ENCODE data around the gene TMCC1. TPM values are rescaled to one million over a fixed set of nuclear protein-coding genes. Genes with fewer than 3 reads are reported as not detected.
"Not testable (repeated sequence)": the region's sequence is repeated elsewhere in the genome, so short reads cannot be mapped to it uniquely, and the experiment has no call there.

Gene TMCC1
- polyA plus RNA-seq, 1 donor = 16.8 TPM

- H3K27ac ChIP-seq (ENCODE audit: low read length) = no peak overlapping the region
- H3K4me1 ChIP-seq (ENCODE audit: control insufficient read depth, insufficient read depth, low read length) = no peaks in the 10 kb centered on the region
- H3K36me3 ChIP-seq (ENCODE audit: control insufficient read depth, insufficient read depth, low read length) = no peaks in the 10 kb centered on the region
- DNase-seq = no peak
- WGBS (ENCODE audit: insufficient coverage, low lambda C conversion rate) = 86% methylated on average over 1 of the region's 2 CpGs
- no peaks in the 10 kb centered on the region for H3K27me3 ChIP-seq (ENCODE audit: control insufficient read depth, insufficient read depth, low read length)
- no peak overlapping the region for H3K4me3 ChIP-seq (ENCODE audit: low read length)
- H3K9me3 ChIP-seq (ENCODE audit: control insufficient read depth, low read depth, low read length) = no peaks in the 10 kb centered on the region
These were observed 189.6 kb downstream of the TMCC1 start for GRCh38 chr3:129703913-129704312.

DNA sequence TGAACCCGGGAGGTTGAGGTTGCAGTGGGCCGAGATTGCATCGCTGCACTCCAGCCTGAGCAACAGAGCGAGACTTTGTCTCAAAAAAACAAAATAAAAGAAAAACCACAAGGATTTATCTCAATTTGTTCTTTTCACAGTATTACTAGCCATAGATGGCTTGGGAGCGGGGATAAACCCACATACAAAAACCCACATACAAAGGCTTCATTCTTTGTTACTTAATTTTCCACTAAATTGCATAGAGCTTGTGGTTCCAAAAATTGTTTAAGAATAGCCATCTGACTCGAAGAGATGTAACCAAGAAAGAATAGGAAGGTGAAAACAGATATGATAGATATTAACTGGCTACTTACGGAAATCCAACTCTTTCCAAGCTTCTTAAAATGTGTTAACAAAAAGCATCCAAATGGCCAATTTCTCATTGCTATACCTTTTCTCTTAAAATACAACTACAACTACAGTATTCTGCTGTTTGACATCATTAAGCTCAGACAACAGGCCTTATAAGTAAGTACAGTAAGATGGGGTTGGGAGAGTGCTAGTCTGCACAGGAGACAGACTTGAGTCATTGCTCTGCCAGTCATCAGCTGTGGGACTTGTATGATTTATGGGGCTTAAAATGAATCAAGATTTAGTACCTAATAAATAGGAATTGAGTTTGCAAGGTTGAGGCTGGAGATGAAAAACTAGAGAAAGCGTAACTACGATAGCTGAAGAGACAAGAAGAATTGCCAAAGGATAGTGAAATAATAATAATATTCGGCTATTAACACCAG is 190.4 kb downstream of the TMCC1 start:
- no peaks in the 10 kb centered on the region for H3K36me3 ChIP-seq (ENCODE audit: control insufficient read depth, insufficient read depth, low read length)
- no peaks in the 10 kb centered on the region for H3K9me3 ChIP-seq (ENCODE audit: control insufficient read depth, low read depth, low read length)
- no peak overlapping the region for H3K27ac ChIP-seq (ENCODE audit: low read length)
- 99% methylated on average over 9 of the region's 10 CpGs for WGBS (ENCODE audit: insufficient coverage, low lambda C conversion rate)
- H3K4me1 ChIP-seq (ENCODE audit: control insufficient read depth, insufficient read depth, low read length) = no peaks in the 10 kb centered on the region
- H3K27me3 ChIP-seq (ENCODE audit: control insufficient read depth, insufficient read depth, low read length) = no peaks in the 10 kb centered on the region
- no peak overlapping the region for H3K4me3 ChIP-seq (ENCODE audit: low read length)
- DNase-seq = no peak

- Histone ChIP-seq H3K27ac (ENCODE audit: low read length) (no peak overlapping the region), H3K4me1 (ENCODE audit: control insufficient read depth, insufficient read depth, low read length) (peaks cover 7% of the 10 kb centered on the region), H3K27me3 (ENCODE audit: control insufficient read depth, insufficient read depth, low read length) (no peaks in the 10 kb centered on the region), H3K4me3 (ENCODE audit: low read length) (no peak overlapping the region), H3K9me3 (ENCODE audit: control insufficient read depth, low read depth, low read length) (peaks cover 7% of the 10 kb centered on the region), H3K36me3 (ENCODE audit: control insufficient read depth, insufficient read depth, low read length) (no peaks in the 10 kb centered on the region)
- WGBS (ENCODE audit: insufficient coverage, low lambda C conversion rate) = 89% methylated on average over 3 of the region's 4 CpGs
- no peak for DNase-seq
These were observed 192.3 kb downstream of the TMCC1 start for GRCh38 chr3:129701161-129701560.

GRCh38 chr3:129699612-129700011 is 193.9 kb downstream of the TMCC1 start:
- Histone ChIP-seq H3K27me3 (ENCODE audit: control insufficient read depth, insufficient read depth, low read length) (no peaks in the 10 kb centered on the region), H3K4me1 (ENCODE audit: control insufficient read depth, insufficient read depth, low read length) (peaks cover 7% of the 10 kb centered on the region), H3K9me3 (ENCODE audit: control insufficient read depth, low read depth, low read length) (peaks cover 7% of the 10 kb centered on the region), H3K27ac (ENCODE audit: low read length) (no peak overlapping the region), H3K36me3 (ENCODE audit: control insufficient read depth, insufficient read depth, low read length) (no peaks in the 10 kb centered on the region), H3K4me3 (ENCODE audit: low read length) (no peak overlapping the region)
- no peak for DNase-seq
- no CpG with 5 or more reads among the region's 1 CpG for WGBS (ENCODE audit: insufficient coverage, low lambda C conversion rate)

DNA sequence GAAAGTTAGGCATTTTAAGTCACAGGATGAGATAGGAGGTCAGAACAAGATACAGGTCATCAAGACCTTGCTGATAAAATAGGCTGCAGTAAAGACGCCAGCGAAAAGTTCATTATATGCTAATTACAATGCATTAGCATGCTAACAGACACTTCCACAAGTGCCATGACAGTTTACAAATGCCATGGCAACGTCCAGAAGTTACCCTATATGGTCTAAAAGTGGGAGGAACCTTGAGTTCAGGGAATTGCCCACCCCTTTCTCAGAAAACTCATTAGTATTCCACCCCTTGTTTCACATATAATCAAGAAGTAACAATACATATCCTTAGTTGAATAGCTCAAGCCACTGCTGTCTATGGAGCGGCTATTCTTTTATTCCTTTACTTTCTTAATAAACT is 194.3 kb downstream of the TMCC1 start:
- Histone ChIP-seq H3K27ac (ENCODE audit: low read length) (no peak overlapping the region), H3K27me3 (ENCODE audit: control insufficient read depth, insufficient read depth, low read length) (no peaks in the 10 kb centered on the region), H3K36me3 (ENCODE audit: control insufficient read depth, insufficient read depth, low read length) (no peaks in the 10 kb centered on the region), H3K4me3 (ENCODE audit: low read length) (no peak overlapping the region), H3K4me1 (ENCODE audit: control insufficient read depth, insufficient read depth, low read length) (peaks cover 7% of the 10 kb centered on the region), H3K9me3 (ENCODE audit: control insufficient read depth, low read depth, low read length) (peaks cover 7% of the 10 kb centered on the region)
- WGBS (ENCODE audit: insufficient coverage, low lambda C conversion rate) = no CpG with 5 or more reads among the region's 4 CpGs
- DNase-seq = peak in 1 of 2 donors; percentile 12

- DNase-seq = peak; percentile 50 to 71
- peaks cover 7% of the 10 kb centered on the region for H3K4me1 ChIP-seq (ENCODE audit: control insufficient read depth, insufficient read depth, low read length)
- no peaks in the 10 kb centered on the region for H3K27me3 ChIP-seq (ENCODE audit: control insufficient read depth, insufficient read depth, low read length)
- no peaks in the 10 kb centered on the region for H3K36me3 ChIP-seq (ENCODE audit: control insufficient read depth, insufficient read depth, low read length)
- WGBS (ENCODE audit: insufficient coverage, low lambda C conversion rate) = no CpG with 5 or more reads among the region's 6 CpGs
- H3K4me3 ChIP-seq (ENCODE audit: low read length) = no peak overlapping the region
- peak overlapping the region; percentile 63 for H3K27ac ChIP-seq (ENCODE audit: low read length)
- H3K9me3 ChIP-seq (ENCODE audit: control insufficient read depth, low read depth, low read length) = peaks cover 7% of the 10 kb centered on the region
These were observed 196.1 kb downstream of the TMCC1 start for GRCh38 chr3:129697229-129697969.

- not testable (repeated sequence) for H3K27me3 ChIP-seq (ENCODE audit: control insufficient read depth, insufficient read depth, low read length); DNase-seq; H3K9me3 ChIP-seq (ENCODE audit: control insufficient read depth, low read depth, low read length); H3K27ac ChIP-seq (ENCODE audit: low read length); H3K4me1 ChIP-seq (ENCODE audit: control insufficient read depth, insufficient read depth, low read length); H3K36me3 ChIP-seq (ENCODE audit: control insufficient read depth, insufficient read depth, low read length); H3K4me3 ChIP-seq (ENCODE audit: low read length)
- 80% methylated on average over 1 of the region's 2 CpGs for WGBS (ENCODE audit: insufficient coverage, low lambda C conversion rate)
These were observed 197.1 kb downstream of the TMCC1 start for GRCh38 chr3:129696430-129696829.

DNA sequence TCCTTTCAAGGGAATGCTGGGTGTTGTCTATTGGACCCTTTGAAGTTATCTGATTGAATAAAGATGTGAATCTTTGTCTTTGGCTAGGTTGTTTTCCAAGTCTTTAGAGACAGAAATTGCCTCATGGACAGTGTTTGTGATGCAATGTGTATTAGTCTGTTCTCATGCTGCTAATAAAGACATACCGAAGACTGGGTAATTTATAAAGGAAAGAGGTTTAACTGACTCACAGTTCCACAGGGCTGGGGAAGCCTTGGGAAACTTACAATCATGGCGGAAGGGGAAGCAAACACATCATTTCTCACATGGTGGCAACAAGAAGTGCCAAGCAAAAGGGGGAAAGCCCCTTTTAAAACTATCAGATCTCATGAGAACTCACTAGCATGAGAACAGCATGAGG is 198.3 kb downstream of the TMCC1 start:
- H3K4me1 ChIP-seq (ENCODE audit: control insufficient read depth, insufficient read depth, low read length) = peaks cover 7% of the 10 kb centered on the region
- DNase-seq = no peak
- H3K9me3 ChIP-seq (ENCODE audit: control insufficient read depth, low read depth, low read length) = peaks cover 7% of the 10 kb centered on the region
- no peak overlapping the region for H3K27ac ChIP-seq (ENCODE audit: low read length)
- no peaks in the 10 kb centered on the region for H3K27me3 ChIP-seq (ENCODE audit: control insufficient read depth, insufficient read depth, low read length)
- H3K36me3 ChIP-seq (ENCODE audit: control insufficient read depth, insufficient read depth, low read length) = no peaks in the 10 kb centered on the region
- no CpG with 5 or more reads among the region's 2 CpGs for WGBS (ENCODE audit: insufficient coverage, low lambda C conversion rate)
- no peak overlapping the region for H3K4me3 ChIP-seq (ENCODE audit: low read length)

GRCh38 chr3:129694228-129694627 is 199.3 kb downstream of the TMCC1 start:
- WGBS (ENCODE audit: insufficient coverage, low lambda C conversion rate) = no CpG with 5 or more reads among the region's 5 CpGs
- DNase-seq = peak; percentile 70 to 77
- Histone ChIP-seq H3K4me1 (ENCODE audit: control insufficient read depth, insufficient read depth, low read length) (peaks cover 7% of the 10 kb centered on the region), H3K9me3 (ENCODE audit: control insufficient read depth, low read depth, low read length) (peaks cover 7% of the 10 kb centered on the region), H3K27ac (ENCODE audit: low read length) (peak overlapping the region; percentile 77), H3K27me3 (ENCODE audit: control insufficient read depth, insufficient read depth, low read length) (no peaks in the 10 kb centered on the region), H3K4me3 (ENCODE audit: low read length) (no peak overlapping the region), H3K36me3 (ENCODE audit: control insufficient read depth, insufficient read depth, low read length) (no peaks in the 10 kb centered on the region)

- no peaks in the 10 kb centered on the region for H3K36me3 ChIP-seq (ENCODE audit: control insufficient read depth, insufficient read depth, low read length)
- no peaks in the 10 kb centered on the region for H3K27me3 ChIP-seq (ENCODE audit: control insufficient read depth, insufficient read depth, low read length)
- no peak for DNase-seq
- H3K4me1 ChIP-seq (ENCODE audit: control insufficient read depth, insufficient read depth, low read length) = peaks cover 11% of the 10 kb centered on the region
- no peak overlapping the region for H3K27ac ChIP-seq (ENCODE audit: low read length)
- WGBS (ENCODE audit: insufficient coverage, low lambda C conversion rate) = no CpG with 5 or more reads among the region's 2 CpGs
- no peak overlapping the region for H3K4me3 ChIP-seq (ENCODE audit: low read length)
- H3K9me3 ChIP-seq (ENCODE audit: control insufficient read depth, low read depth, low read length) = peaks cover 7% of the 10 kb centered on the region
These were observed 200.8 kb downstream of the TMCC1 start for GRCh38 chr3:129692743-129693142.

Measured in large intestine (tissue), 3 donors.